Measurements from ENCODE around the gene PLSCR3.

The PLSCR3 gene

GRCh38 chr17:7437369-7437863, 43.1 kb upstream of the PLSCR3 start:
- Histone ChIP-seq H3K27me3 (ENCODE audit: control insufficient read depth in 1 of 2, insufficient read depth in 2 of 2, low read length in 2 of 2) (peaks cover 64 to 67% of the 10 kb centered on the region in 2 donors), H3K4me1 (ENCODE audit: control insufficient read depth, insufficient read depth, low read length) (peaks cover 46% of the 10 kb centered on the region), H3K9me3 (ENCODE audit: control insufficient read depth in 2 of 2, low read length in 2 of 2) (no peaks in the 10 kb centered on the region), H3K36me3 (ENCODE audit: control insufficient read depth in 2 of 2, insufficient read depth in 2 of 2, low read length in 2 of 2) (no peaks in the 10 kb centered on the region), H3K27ac (ENCODE audit: low read length) (no peak overlapping the region), H3K9ac (ENCODE audit: low read length in 2 of 2) (no peak overlapping the region), H3K4me3 (ENCODE audit: low read length in 2 of 2) (peak overlapping the region in 1 of 2 donors; percentile 65)

- Histone ChIP-seq H3K4me3 (ENCODE audit: low read length in 2 of 2) (peak overlapping the region; percentile 17 to 65), H3K9me3 (ENCODE audit: control insufficient read depth in 2 of 2, low read length in 2 of 2) (no peaks in the 10 kb centered on the region), H3K27me3 (ENCODE audit: control insufficient read depth in 1 of 2, insufficient read depth in 2 of 2, low read length in 2 of 2) (peaks cover 65 to 71% of the 10 kb centered on the region in 2 donors), H3K27ac (ENCODE audit: low read length) (no peak overlapping the region), H3K36me3 (ENCODE audit: control insufficient read depth in 2 of 2, insufficient read depth in 2 of 2, low read length in 2 of 2) (no peaks in the 10 kb centered on the region), H3K9ac (ENCODE audit: low read length in 2 of 2) (no peak overlapping the region), H3K4me1 (ENCODE audit: control insufficient read depth, insufficient read depth, low read length) (peaks cover 46% of the 10 kb centered on the region)
Observed at GRCh38 chr17:7436556-7437368, 42.4 kb upstream of the PLSCR3 start.

GRCh38 chr17:7435676-7436555, 41.6 kb upstream of the PLSCR3 start:
- peaks cover 46% of the 10 kb centered on the region for H3K4me1 ChIP-seq (ENCODE audit: control insufficient read depth, insufficient read depth, low read length)
- no peaks in the 10 kb centered on the region for H3K36me3 ChIP-seq (ENCODE audit: control insufficient read depth in 2 of 2, insufficient read depth in 2 of 2, low read length in 2 of 2)
- peaks cover 57 to 63% of the 10 kb centered on the region in 2 donors for H3K27me3 ChIP-seq (ENCODE audit: control insufficient read depth in 1 of 2, insufficient read depth in 2 of 2, low read length in 2 of 2)
- H3K27ac ChIP-seq (ENCODE audit: low read length): no peak overlapping the region
- H3K4me3 ChIP-seq (ENCODE audit: low read length in 2 of 2): peak overlapping the region; percentile 17 to 65
- H3K9ac ChIP-seq (ENCODE audit: low read length in 2 of 2): no peak overlapping the region
- H3K9me3 ChIP-seq (ENCODE audit: control insufficient read depth in 2 of 2, low read length in 2 of 2): no peaks in the 10 kb centered on the region

GRCh38 chr17:7432296-7432695, 38.0 kb upstream of the PLSCR3 start:
- Histone ChIP-seq H3K9ac (ENCODE audit: low read length in 2 of 2) (no peak overlapping the region), H3K4me1 (ENCODE audit: control insufficient read depth, insufficient read depth, low read length) (peaks cover 19% of the 10 kb centered on the region), H3K4me3 (ENCODE audit: low read length in 2 of 2) (no peak overlapping the region), H3K27me3 (ENCODE audit: control insufficient read depth in 1 of 2, insufficient read depth in 2 of 2, low read length in 2 of 2) (peaks cover 27 to 28% of the 10 kb centered on the region in 2 donors), H3K36me3 (ENCODE audit: control insufficient read depth in 2 of 2, insufficient read depth in 2 of 2, low read length in 2 of 2) (no peaks in the 10 kb centered on the region), H3K27ac (ENCODE audit: low read length) (no peak overlapping the region), H3K9me3 (ENCODE audit: control insufficient read depth in 2 of 2, low read length in 2 of 2) (no peaks in the 10 kb centered on the region)

- H3K9ac ChIP-seq (ENCODE audit: low read length in 2 of 2): no peak overlapping the region
- no peak overlapping the region for H3K4me3 ChIP-seq (ENCODE audit: low read length in 2 of 2)
- H3K9me3 ChIP-seq (ENCODE audit: control insufficient read depth in 2 of 2, low read length in 2 of 2): no peaks in the 10 kb centered on the region
- H3K27me3 ChIP-seq (ENCODE audit: control insufficient read depth in 1 of 2, insufficient read depth in 2 of 2, low read length in 2 of 2): peaks cover 21 to 24% of the 10 kb centered on the region in 2 donors
- H3K4me1 ChIP-seq (ENCODE audit: control insufficient read depth, insufficient read depth, low read length): peaks cover 10% of the 10 kb centered on the region
- no peak overlapping the region for H3K27ac ChIP-seq (ENCODE audit: low read length)
- no peaks in the 10 kb centered on the region for H3K36me3 ChIP-seq (ENCODE audit: control insufficient read depth in 2 of 2, insufficient read depth in 2 of 2, low read length in 2 of 2)
Observed at GRCh38 chr17:7431231-7431630, 36.9 kb upstream of the PLSCR3 start.

- Histone ChIP-seq H3K27ac (ENCODE audit: low read length) (no peak overlapping the region), H3K9me3 (ENCODE audit: control insufficient read depth in 2 of 2, low read length in 2 of 2) (no peaks in the 10 kb centered on the region), H3K4me3 (ENCODE audit: low read length in 2 of 2) (no peak overlapping the region), H3K36me3 (ENCODE audit: control insufficient read depth in 2 of 2, insufficient read depth in 2 of 2, low read length in 2 of 2) (no peaks in the 10 kb centered on the region), H3K27me3 (ENCODE audit: control insufficient read depth in 1 of 2, insufficient read depth in 2 of 2, low read length in 2 of 2) (peaks cover 9 to 15% of the 10 kb centered on the region in 2 donors), H3K9ac (ENCODE audit: low read length in 2 of 2) (no peak overlapping the region), H3K4me1 (ENCODE audit: control insufficient read depth, insufficient read depth, low read length) (no peaks in the 10 kb centered on the region)
Observed at GRCh38 chr17:7429722-7430121, 35.4 kb upstream of the PLSCR3 start.

GRCh38 chr17:7428557-7428956, 34.2 kb upstream of the PLSCR3 start, which contains the start of gene SPEM3:
TSS of gene SPEM3 (plus strand) at chr17:7428857. CDS start at chr17:7428903, 46 bp downstream.
- Histone ChIP-seq H3K36me3 (ENCODE audit: control insufficient read depth in 2 of 2, insufficient read depth in 2 of 2, low read length in 2 of 2) (no peaks in the 10 kb centered on the region), H3K4me1 (ENCODE audit: control insufficient read depth, insufficient read depth, low read length) (no peaks in the 10 kb centered on the region), H3K4me3 (ENCODE audit: low read length in 2 of 2) (no peak within 1 kb of the TSS)

GRCh38 chr17:7427549-7427948, 33.2 kb upstream of the PLSCR3 start:
- Histone ChIP-seq H3K9me3 (ENCODE audit: control insufficient read depth in 2 of 2, low read length in 2 of 2) (no peaks in the 10 kb centered on the region), H3K27ac (ENCODE audit: low read length) (no peak overlapping the region), H3K4me3 (ENCODE audit: low read length in 2 of 2) (no peak overlapping the region), H3K36me3 (ENCODE audit: control insufficient read depth in 2 of 2, insufficient read depth in 2 of 2, low read length in 2 of 2) (no peaks in the 10 kb centered on the region), H3K9ac (ENCODE audit: low read length in 2 of 2) (no peak overlapping the region), H3K27me3 (ENCODE audit: control insufficient read depth in 1 of 2, insufficient read depth in 2 of 2, low read length in 2 of 2) (peaks cover 4% of the 10 kb centered on the region in 2 donors), H3K4me1 (ENCODE audit: control insufficient read depth, insufficient read depth, low read length) (no peaks in the 10 kb centered on the region)

More at GRCh38 chr17:7428557-7428956, 34.2 kb upstream of the PLSCR3 start, which contains the start of gene SPEM3:
- H3K9ac ChIP-seq (ENCODE audit: low read length in 2 of 2): no peak within 1 kb of the TSS
- no peaks in the 10 kb centered on the region for H3K9me3 ChIP-seq (ENCODE audit: control insufficient read depth in 2 of 2, low read length in 2 of 2)
- peaks cover 5 to 9% of the 10 kb centered on the region in 2 donors for H3K27me3 ChIP-seq (ENCODE audit: control insufficient read depth in 1 of 2, insufficient read depth in 2 of 2, low read length in 2 of 2)
- H3K27ac ChIP-seq (ENCODE audit: low read length): no peak within 1 kb of the TSS

GRCh38 chr17:7426896-7427489, 32.7 kb upstream of the PLSCR3 start:
- Histone ChIP-seq H3K36me3 (ENCODE audit: control insufficient read depth in 2 of 2, insufficient read depth in 2 of 2, low read length in 2 of 2) (no peaks in the 10 kb centered on the region), H3K9me3 (ENCODE audit: control insufficient read depth in 2 of 2, low read length in 2 of 2) (no peaks in the 10 kb centered on the region), H3K27ac (ENCODE audit: low read length) (no peak overlapping the region), H3K27me3 (ENCODE audit: control insufficient read depth in 1 of 2, insufficient read depth in 2 of 2, low read length in 2 of 2) (peaks cover 0 to under 1% of the 10 kb centered on the region in 2 donors), H3K9ac (ENCODE audit: low read length in 2 of 2) (no peak overlapping the region), H3K4me1 (ENCODE audit: control insufficient read depth, insufficient read depth, low read length) (no peaks in the 10 kb centered on the region), H3K4me3 (ENCODE audit: low read length in 2 of 2) (no peak overlapping the region)

- no peak overlapping the region for H3K4me3 ChIP-seq (ENCODE audit: low read length in 2 of 2)
- H3K27ac ChIP-seq (ENCODE audit: low read length): no peak overlapping the region
- H3K4me1 ChIP-seq (ENCODE audit: control insufficient read depth, insufficient read depth, low read length): no peaks in the 10 kb centered on the region
- H3K27me3 ChIP-seq (ENCODE audit: control insufficient read depth in 1 of 2, insufficient read depth in 2 of 2, low read length in 2 of 2): no peaks in the 10 kb centered on the region
- H3K36me3 ChIP-seq (ENCODE audit: control insufficient read depth in 2 of 2, insufficient read depth in 2 of 2, low read length in 2 of 2): no peaks in the 10 kb centered on the region
- H3K9me3 ChIP-seq (ENCODE audit: control insufficient read depth in 2 of 2, low read length in 2 of 2): no peaks in the 10 kb centered on the region
- H3K9ac ChIP-seq (ENCODE audit: low read length in 2 of 2): no peak overlapping the region
Observed at GRCh38 chr17:7426203-7426863, 32.0 kb upstream of the PLSCR3 start.

All from stomach smooth muscle (tissue), 2 donors.